Measurements from ENCODE around the gene NFAM1. TPM values are rescaled to one million over a fixed set of nuclear protein-coding genes. Genes with fewer than 3 reads are reported as not detected.

NFAM1 gene
- total and polyA plus RNA-seq, 2 of the 13 experiments (the other 11 are each of a cell fraction or from before 2014, with no cell fraction given): 0.03 TPM; not detected in 1

- ChIA-PET POLR2A (interaction anchor here (0.7 kb wide), 1 partner anchor 207 kb away, joined by 6 read pairs; no protein-coding TSS in a partner anchor), CTCF (ENCODE audit: low intra/inter-chr PET ratio, low total read pairs) (no interaction called here)
- DNase-seq (ENCODE audit: low spot score): no peak
- Histone ChIP-seq H3K4me2 (ENCODE audit: low read depth, low read length) (no peak overlapping the region), H3K9ac (ENCODE audit: insufficient read depth, low read depth, low read length) (no peak overlapping the region), H3K9me3 (ENCODE audit: low read length) (no peaks in the 10 kb centered on the region), H3K4me3 (replicated peaks in 1 of 3; ENCODE audit: insufficient read depth in 1 of 3, low read depth in 2 of 3, low read length in 3 of 3) (no peak overlapping the region), H3K27me3 (ENCODE audit: control insufficient read depth in 1 of 2, insufficient read depth in 2 of 2, low read length in 2 of 2) (peaks cover 2 to 29% of the 10 kb centered on the region in 2 experiments; a peak in 3 of 5 replicates), H3K27ac (ENCODE audit: extremely low read length, insufficient read depth, low read length) (no peak overlapping the region), H4K20me1 (ENCODE audit: insufficient read depth, low read length) (no peaks in the 10 kb centered on the region), H3K79me2 (ENCODE audit: insufficient read depth, low read length) (no peaks in the 10 kb centered on the region), H2AFZ (ENCODE audit: low read length) (no peak overlapping the region), H3K36me3 (replicated peaks in 1 of 2; ENCODE audit: control insufficient read depth in 1 of 2, insufficient read depth in 2 of 2, low read length in 2 of 2) (no peaks in the 10 kb centered on the region), H3K4me1 (ENCODE audit: insufficient read depth, low read length) (peaks cover 15% of the 10 kb centered on the region)
- no TSS peak for BruUV-seq (replicated peaks)
- intact Hi-C loops (cut with micrococcal nuclease; ENCODE audit: unreplicated experiment) (no loop called here), in situ Hi-C loops (cut with HindIII; ENCODE audit: extremely low pct_ligation_motif_present, low pct_unique_long_range_greater_than_20kb) (no loop called here)
- WGBS (ENCODE audit: low lambda C conversion rate): 17% methylated on average over 7 of the region's 12 CpGs
- no peak for FAIRE-seq
- no peak for ATAC-seq
- TF ChIP-seq ZNF788 (CRISPR knock-in tag; IDR thresholded peaks at IDR 0.05; ENCODE audit: borderline replicate concordance): no peak
- TF ChIP-seq ZNF580 (CRISPR knock-in tag; IDR thresholded peaks at IDR 0.05; ENCODE audit: borderline replicate concordance, low read depth): no peak
- TF ChIP-seq ZNF3 (CRISPR knock-in tag; IDR thresholded peaks at IDR 0.05): no peak
- no peak for TF ChIP-seq SALL2 (CRISPR knock-in tag; IDR thresholded peaks at IDR 0.05)
- TF ChIP-seq CENPT (CRISPR knock-in tag; IDR thresholded peaks at IDR 0.05; ENCODE audit: low read depth): no peak
- TF ChIP-seq TAF15 (IDR thresholded peaks at IDR 0.05; ENCODE audit: low read depth, low read length, poor library complexity, severe bottlenecking): no peak
- TF ChIP-seq BCL6 (CRISPR knock-in tag; IDR thresholded peaks at IDR 0.05): no peak
- TF ChIP-seq ZBTB44 (CRISPR knock-in tag; IDR thresholded peaks at IDR 0.05): no peak
- no peak for TF ChIP-seq GLMP (CRISPR knock-in tag; IDR thresholded peaks at IDR 0.05; ENCODE audit: borderline replicate concordance)
- TF ChIP-seq PAXIP1 (CRISPR knock-in tag; conservative IDR thresholded peaks at IDR 0.05): no peak
- no peak for TF ChIP-seq RXRA (CRISPR knock-in tag; IDR thresholded peaks at IDR 0.05)
- no peak for TF ChIP-seq ELK4 (CRISPR knock-in tag; IDR thresholded peaks at IDR 0.05; ENCODE audit: borderline replicate concordance)
These were observed 55.3 kb downstream of the NFAM1 start for GRCh38 chr22:42376711-42377554.
